ENCODE results near the gene UBE2D1.

Gene UBE2D1

GRCh38 chr10:58304099-58304633 lies 30.6 kb upstream of the UBE2D1 start:
- TF ChIP-seq CTCF (IDR thresholded peaks at IDR 0.05; ENCODE audit: low read depth, low read length), result no peak
- no peaks in the 10 kb centered on the region for H3K9me3 ChIP-seq
- no peak overlapping the region for H3K4me3 ChIP-seq (ENCODE audit: low read depth, low read length)
- no peaks in the 10 kb centered on the region for H3K27me3 ChIP-seq
- H3K4me1 ChIP-seq, result no peaks in the 10 kb centered on the region
- DNase-seq, result no peak
- H3K36me3 ChIP-seq, result no peaks in the 10 kb centered on the region

- no peak for DNase-seq
- no peaks in the 10 kb centered on the region for H3K27me3 ChIP-seq
- no peaks in the 10 kb centered on the region for H3K36me3 ChIP-seq
- no peaks in the 10 kb centered on the region for H3K4me1 ChIP-seq
- no peak for TF ChIP-seq CTCF (IDR thresholded peaks at IDR 0.05; ENCODE audit: low read depth, low read length)
- no peaks in the 10 kb centered on the region for H3K9me3 ChIP-seq
- H3K4me3 ChIP-seq (ENCODE audit: low read depth, low read length), result no peak overlapping the region
Measured at GRCh38 chr10:58305821-58306220, 29.0 kb upstream of the UBE2D1 start.

GRCh38 chr10:58307676-58308075 lies 27.1 kb upstream of the UBE2D1 start:
- H3K9me3 ChIP-seq, result no peaks in the 10 kb centered on the region
- H3K27me3 ChIP-seq, result no peaks in the 10 kb centered on the region
- no peaks in the 10 kb centered on the region for H3K4me1 ChIP-seq
- DNase-seq, result no peak
- no peak for TF ChIP-seq CTCF (IDR thresholded peaks at IDR 0.05; ENCODE audit: low read depth, low read length)
- no peaks in the 10 kb centered on the region for H3K36me3 ChIP-seq
- no peak overlapping the region for H3K4me3 ChIP-seq (ENCODE audit: low read depth, low read length)

- Histone ChIP-seq H3K4me3 (ENCODE audit: low read depth, low read length) (no peak overlapping the region), H3K9me3 (no peaks in the 10 kb centered on the region), H3K4me1 (no peaks in the 10 kb centered on the region), H3K36me3 (no peaks in the 10 kb centered on the region), H3K27me3 (no peaks in the 10 kb centered on the region)
- no peak for DNase-seq
- TF ChIP-seq CTCF (IDR thresholded peaks at IDR 0.05; ENCODE audit: low read depth, low read length), result no peak
Measured at GRCh38 chr10:58311026-58311425, 23.8 kb upstream of the UBE2D1 start.

- H3K9me3 ChIP-seq, result no peaks in the 10 kb centered on the region
- no peak for DNase-seq
- H3K4me3 ChIP-seq (ENCODE audit: low read depth, low read length), result no peak overlapping the region
- no peaks in the 10 kb centered on the region for H3K36me3 ChIP-seq
- no peaks in the 10 kb centered on the region for H3K27me3 ChIP-seq
- H3K4me1 ChIP-seq, result no peaks in the 10 kb centered on the region
- no peak for TF ChIP-seq CTCF (IDR thresholded peaks at IDR 0.05; ENCODE audit: low read depth, low read length)
Measured at GRCh38 chr10:58316874-58317273, 17.9 kb upstream of the UBE2D1 start.

GRCh38 chr10:58318346-58318745 lies 16.5 kb upstream of the UBE2D1 start:
- Histone ChIP-seq H3K4me1 (no peaks in the 10 kb centered on the region), H3K27me3 (no peaks in the 10 kb centered on the region), H3K9me3 (no peaks in the 10 kb centered on the region), H3K36me3 (no peaks in the 10 kb centered on the region), H3K4me3 (ENCODE audit: low read depth, low read length) (no peak overlapping the region)
- DNase-seq, result no peak
- TF ChIP-seq CTCF (IDR thresholded peaks at IDR 0.05; ENCODE audit: low read depth, low read length), result no peak
